MCF 10A (cell line): ENCODE measurements around the gene NODAL. TPM values are rescaled to one million over a fixed set of nuclear protein-coding genes. Genes with fewer than 3 reads are reported as not detected.

Experiments
- BruUV-seq: library from RNA; stranded (reverse); fragments of 400-500 nt; replicated peaks from 2 replicates; lab custom pipeline; 2021; lab: Mats Ljungman, UMichigan
- CTCF ChIA-PET: fragments of 300-600 bp; sonication (Branson Sonifier 250); formaldehyde crosslinking; extraction: SDS; loops from one replicate; lab custom pipeline; 2021; ENCODE audit warnings: antibody characterized with exemption, inconsistent platforms; lab: Yijun Ruan, JAX
- POLR2A ChIA-PET: fragments of 300-600, 350-650 bp; sonication (Branson Sonifier 250); formaldehyde crosslinking; extraction: SDS; loops from one replicate; lab custom pipeline; 2020; ENCODE audit warnings: antibody characterized with exemption, inconsistent platforms; lab: Yijun Ruan, JAX
- DNase-seq: peaks from one replicate; pipeline ENCODE4 v3.0.0-alpha.2; 2018; ENCODE audit not compliant: unreplicated experiment
- H3K27ac Mint-ChIP-seq: one replicate; pipeline ENCODE4 v1.8.0; 2022; ENCODE audit warnings: mild to moderate bottlenecking, low read depth, mixed read lengths; ENCODE audit not compliant: unreplicated experiment
- H3K27me3 Mint-ChIP-seq: one replicate; pipeline ENCODE4 v1.8.0; 2022; ENCODE audit warnings: mixed read lengths; ENCODE audit not compliant: insufficient read depth, unreplicated experiment
- H3K36me3 Mint-ChIP-seq: one replicate; pipeline ENCODE4 v1.8.0; 2022; ENCODE audit warnings: mild to moderate bottlenecking, moderate library complexity, mixed read lengths; ENCODE audit not compliant: insufficient read depth, unreplicated experiment
- H3K4me1 Mint-ChIP-seq: one replicate; pipeline ENCODE4 v1.8.0; 2022; ENCODE audit warnings: mixed read lengths; ENCODE audit not compliant: insufficient read depth, unreplicated experiment
- H3K4me3 Mint-ChIP-seq: one replicate; pipeline ENCODE4 v1.8.0; 2022; ENCODE audit warnings: mild to moderate bottlenecking, moderate library complexity, mixed read lengths; ENCODE audit not compliant: unreplicated experiment
- H3K9me3 Mint-ChIP-seq: one replicate; pipeline ENCODE4 v1.8.0; 2022; ENCODE audit warnings: mixed read lengths; ENCODE audit not compliant: unreplicated experiment
- intact Hi-C: fragments of 100-400 bp; cut with micrococcal nuclease; formaldehyde crosslinking; loops from 2 replicates; pipeline ENCODE4 v1.14.1; 2022
- total RNA-seq: library from RNA; stranded (reverse); gene quantifications from 2 replicates; pipeline ENCODE4 v1.2.3, GENCODE V29; 2022
- TF ChIP-seq, protein P1 (sequence below): fragments of 200-600 bp; IDR thresholded peaks from one replicate; pipeline ENCODE4 v1.8.0; 2022; ENCODE audit warnings: antibody characterized with exemption, mild to moderate bottlenecking; ENCODE audit not compliant: unreplicated experiment

The NODAL gene
- total RNA-seq, 1 experiment from 2014 or later, result not detected

- Mint-ChIP-seq H3K27me3 (peaks cover 12% of the 10 kb centered on the region), H3K9me3 (no peaks in the 10 kb centered on the region), H3K27ac (no peak overlapping the region), H3K36me3 (peaks cover 3% of the 10 kb centered on the region), H3K4me1 (peaks cover 23% of the 10 kb centered on the region), H3K4me3 (no peak overlapping the region)
- TF ChIP-seq, protein P1, sequence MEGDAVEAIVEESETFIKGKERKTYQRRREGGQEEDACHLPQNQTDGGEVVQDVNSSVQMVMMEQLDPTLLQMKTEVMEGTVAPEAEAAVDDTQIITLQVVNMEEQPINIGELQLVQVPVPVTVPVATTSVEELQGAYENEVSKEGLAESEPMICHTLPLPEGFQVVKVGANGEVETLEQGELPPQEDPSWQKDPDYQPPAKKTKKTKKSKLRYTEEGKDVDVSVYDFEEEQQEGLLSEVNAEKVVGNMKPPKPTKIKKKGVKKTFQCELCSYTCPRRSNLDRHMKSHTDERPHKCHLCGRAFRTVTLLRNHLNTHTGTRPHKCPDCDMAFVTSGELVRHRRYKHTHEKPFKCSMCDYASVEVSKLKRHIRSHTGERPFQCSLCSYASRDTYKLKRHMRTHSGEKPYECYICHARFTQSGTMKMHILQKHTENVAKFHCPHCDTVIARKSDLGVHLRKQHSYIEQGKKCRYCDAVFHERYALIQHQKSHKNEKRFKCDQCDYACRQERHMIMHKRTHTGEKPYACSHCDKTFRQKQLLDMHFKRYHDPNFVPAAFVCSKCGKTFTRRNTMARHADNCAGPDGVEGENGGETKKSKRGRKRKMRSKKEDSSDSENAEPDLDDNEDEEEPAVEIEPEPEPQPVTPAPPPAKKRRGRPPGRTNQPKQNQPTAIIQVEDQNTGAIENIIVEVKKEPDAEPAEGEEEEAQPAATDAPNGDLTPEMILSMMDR, result no peak
- CTCF ChIA-PET, result interaction anchor here (0.5 to 6.2 kb wide), 2 partner anchors 81 to 812 kb away, joined by 3 to 98 read pairs; no protein-coding TSS in a partner anchor
- no peak for DNase-seq
- POLR2A ChIA-PET, result no interaction called here
- intact Hi-C loops, result no loop called here
- BruUV-seq, result no TSS peak
Observed at GRCh38 chr10:70459061-70459773, 17.7 kb upstream of the NODAL start.

- Mint-ChIP-seq H3K27ac (no peak overlapping the region), H3K4me3 (no peak overlapping the region), H3K27me3 (peaks cover 12% of the 10 kb centered on the region), H3K36me3 (no peaks in the 10 kb centered on the region), H3K9me3 (no peaks in the 10 kb centered on the region), H3K4me1 (peaks cover 19% of the 10 kb centered on the region)
- no peak for DNase-seq
- POLR2A ChIA-PET, result interaction anchor here (0.6 kb wide), 1 partner anchor 53 kb away, joined by 3 read pairs; no protein-coding TSS in a partner anchor
- CTCF ChIA-PET, result interaction anchor here (0.5 to 0.8 kb wide), 2 partner anchors 396 to 813 kb away, joined by 3 read pairs; no protein-coding TSS in a partner anchor
- BruUV-seq, result no TSS peak
- intact Hi-C loops, result no loop called here
- TF ChIP-seq, protein P1, result no peak
Observed at GRCh38 chr10:70458329-70459060, 17.0 kb upstream of the NODAL start.

DNA sequence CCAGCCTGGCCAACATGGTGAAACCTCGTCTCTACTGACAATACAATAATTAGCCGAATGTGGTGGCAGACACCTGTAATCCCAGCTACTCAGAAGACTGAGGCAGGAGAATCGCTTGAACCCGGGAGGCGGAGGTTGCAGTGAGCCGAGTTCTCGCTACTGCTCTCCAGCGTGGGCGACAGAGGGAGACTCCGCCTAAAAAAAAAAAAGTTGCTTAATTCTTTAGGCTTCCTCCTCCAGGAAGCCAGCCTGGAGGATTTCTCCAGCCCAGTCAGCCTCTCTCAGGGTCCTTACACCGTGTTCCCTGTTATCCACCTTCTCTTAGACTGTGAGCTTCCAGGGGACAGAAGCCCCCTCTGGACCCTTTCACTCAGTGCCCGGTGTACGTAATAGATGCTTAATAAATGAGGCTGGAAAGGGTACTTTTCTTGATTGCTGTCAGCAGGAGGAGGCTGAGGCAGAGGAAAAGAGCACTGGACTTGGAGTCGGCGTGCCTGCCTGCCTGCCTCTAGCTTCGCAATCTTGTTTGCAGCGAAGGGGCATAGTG lies 16.4 kb upstream of the NODAL start:
- no TSS peak for BruUV-seq
- ChIA-PET POLR2A (interaction anchor here (0.6 kb wide), 1 partner anchor 52 kb away, joined by 3 read pairs; no protein-coding TSS in a partner anchor), CTCF (interaction anchor here (0.5 to 0.8 kb wide), 3 partner anchors 101 to 397 kb away, joined by 3 to 4 read pairs (median 3); no protein-coding TSS in a partner anchor)
- Mint-ChIP-seq H3K27me3 (peaks cover 12% of the 10 kb centered on the region), H3K9me3 (no peaks in the 10 kb centered on the region), H3K4me3 (no peak overlapping the region), H3K4me1 (peaks cover 12% of the 10 kb centered on the region), H3K36me3 (no peaks in the 10 kb centered on the region), H3K27ac (no peak overlapping the region)
- TF ChIP-seq, protein P1, result no peak
- intact Hi-C loops, result no loop called here
- no peak for DNase-seq
